ENCODE results near the gene RSPH1. TPM values are rescaled to one million over a fixed set of nuclear protein-coding genes. Genes with fewer than 3 reads are reported as not detected.

Gene RSPH1
- polyA plus RNA-seq, 5 donors: 4.4 to 28.3 (median 17.4) TPM

DNA sequence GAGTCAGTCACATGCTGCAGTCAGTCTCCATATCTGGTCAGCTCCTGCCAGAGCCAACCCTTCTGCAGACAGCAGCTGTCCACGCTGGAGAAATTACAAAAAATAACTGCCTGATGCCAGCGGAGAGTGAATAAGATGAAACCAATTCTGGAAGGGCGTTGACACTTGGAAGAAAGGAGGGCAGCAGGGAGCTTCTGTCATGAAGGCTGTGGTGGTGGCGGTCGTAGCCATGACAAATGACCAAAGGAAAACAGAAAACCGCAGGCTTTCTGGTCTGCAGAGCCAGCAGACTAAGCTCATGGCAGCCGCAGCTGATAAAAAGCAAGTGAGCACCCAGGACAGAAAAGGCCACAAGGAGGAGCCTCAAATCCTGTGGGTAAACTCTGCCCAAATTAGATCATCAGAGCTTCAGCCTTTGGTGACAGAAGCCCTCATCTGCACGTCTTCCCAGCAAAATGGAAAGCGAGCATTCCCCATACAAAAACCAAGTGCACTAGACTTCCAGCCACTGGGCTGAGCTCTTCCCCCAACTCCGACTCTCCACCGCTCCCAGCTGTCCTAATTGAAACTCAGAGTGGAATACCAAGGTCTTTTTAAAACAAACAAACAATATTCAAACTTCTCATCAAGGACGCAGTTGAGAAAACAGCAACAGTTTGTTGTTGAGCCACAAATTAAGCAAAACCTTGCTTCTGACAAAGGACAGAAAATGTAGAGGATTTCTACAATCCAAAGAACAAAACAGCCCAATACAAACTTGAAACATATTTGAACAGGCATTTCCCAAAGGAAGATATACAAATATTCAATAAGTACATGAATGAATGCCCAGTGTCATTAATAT is 28.7 kb downstream of the RSPH1 start:
- no peak for DNase-seq

DNA sequence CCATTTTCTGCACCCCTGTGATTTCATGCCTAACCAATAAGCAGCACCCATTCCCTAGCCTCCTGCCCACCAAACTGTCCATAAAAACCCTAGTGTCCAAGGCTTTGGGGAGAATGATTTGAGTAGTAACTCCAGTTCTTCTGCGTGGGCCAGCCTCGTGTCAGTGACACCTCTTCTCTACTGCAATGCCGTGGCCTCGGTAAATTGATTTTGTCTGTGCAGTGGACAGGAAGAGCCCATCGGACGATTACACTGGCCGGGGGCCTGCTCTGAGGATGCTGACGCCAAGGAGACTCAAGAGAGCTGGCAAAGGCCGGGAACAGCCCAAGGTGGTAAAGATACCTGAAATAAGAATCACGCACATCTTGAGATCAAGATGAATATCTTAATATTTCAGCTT is 29.3 kb downstream of the RSPH1 start:
- no peak for DNase-seq

DNA sequence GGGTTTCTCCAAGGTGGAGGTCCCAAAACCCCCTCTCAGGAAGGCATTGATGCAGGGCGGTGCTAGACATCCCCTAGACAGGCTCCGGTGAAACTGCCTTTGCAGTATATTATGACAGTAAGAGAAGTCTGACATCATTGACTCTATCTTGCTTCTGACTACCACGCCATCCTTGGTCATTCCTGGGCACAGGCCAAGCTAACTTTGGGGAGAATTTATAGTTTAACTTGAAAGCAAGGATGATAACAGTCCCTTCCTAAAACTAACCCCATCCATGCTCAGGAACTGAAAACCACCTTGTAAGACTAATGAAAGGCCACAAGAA is 30.3 kb downstream of the RSPH1 start:
- DNase-seq: no peak

DNA sequence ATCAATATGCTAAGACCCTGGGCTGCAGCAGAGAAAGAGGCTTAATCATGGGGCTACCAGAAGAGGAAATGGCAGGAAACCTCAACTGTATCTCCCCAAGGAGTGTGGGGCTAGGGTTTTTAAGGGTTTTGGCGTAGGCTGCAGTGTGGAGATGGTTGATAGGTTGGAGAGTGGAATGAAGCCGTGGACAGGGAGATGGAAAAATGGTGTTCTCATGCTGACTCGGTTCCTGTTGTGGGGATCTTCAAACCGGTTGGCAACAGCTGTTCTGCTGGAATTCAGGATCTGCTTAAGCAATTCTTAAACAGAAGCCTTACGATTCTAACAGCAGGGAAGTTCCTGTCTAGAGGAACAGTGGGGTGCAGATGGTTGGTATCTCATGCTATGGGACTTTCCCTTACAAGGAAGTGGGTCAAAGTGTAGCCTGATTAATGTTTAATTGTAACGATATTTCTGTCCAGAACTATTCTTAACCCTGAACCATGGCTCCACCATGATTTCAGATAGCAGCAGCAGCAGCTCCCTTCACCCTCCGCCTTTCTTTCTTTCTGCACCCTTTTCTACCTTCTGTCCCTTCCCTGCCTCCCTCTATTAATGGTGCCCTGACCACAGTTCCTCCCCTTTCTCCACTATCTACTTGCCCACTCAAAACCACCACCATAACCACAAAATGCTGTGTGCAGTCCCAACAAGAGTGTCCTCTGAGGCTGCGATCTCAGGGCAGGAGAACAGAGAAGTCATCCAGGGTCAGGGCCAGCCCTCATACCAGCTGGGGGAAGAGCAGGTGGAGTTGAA is 30.8 kb downstream of the RSPH1 start:
- DNase-seq: no peak

DNA sequence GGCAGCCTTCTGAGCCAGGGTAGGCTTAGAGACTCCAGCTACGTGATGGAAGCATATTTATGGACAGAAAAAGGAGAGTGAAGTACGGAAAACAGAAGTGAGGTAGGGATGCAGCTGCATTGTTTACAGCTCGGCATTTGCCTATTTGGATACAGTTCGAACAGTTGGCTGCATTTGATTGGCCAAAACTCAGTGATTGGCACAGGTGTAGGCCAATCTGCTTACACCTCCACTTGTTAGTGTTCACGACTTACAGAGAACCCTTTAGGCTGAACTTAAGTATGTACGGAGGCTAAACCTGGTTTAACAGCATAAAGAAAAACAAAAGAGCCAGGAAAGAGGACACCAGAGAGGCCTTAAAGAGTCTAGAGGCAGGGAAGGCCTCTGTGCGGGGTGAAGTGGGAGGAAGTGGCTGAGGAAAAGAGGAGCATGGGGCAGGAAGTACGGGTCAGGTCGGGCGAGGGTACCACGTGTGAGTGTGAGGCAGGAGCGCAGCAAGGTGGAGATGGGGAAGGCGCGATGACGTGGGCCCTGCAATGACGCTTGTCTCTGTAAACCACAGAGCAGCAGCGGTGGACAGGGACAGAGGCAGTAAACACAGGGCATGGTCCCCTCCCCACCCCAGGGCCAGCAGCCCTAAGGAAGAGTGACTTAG is 32.0 kb downstream of the RSPH1 start:
- no peak for DNase-seq

DNA sequence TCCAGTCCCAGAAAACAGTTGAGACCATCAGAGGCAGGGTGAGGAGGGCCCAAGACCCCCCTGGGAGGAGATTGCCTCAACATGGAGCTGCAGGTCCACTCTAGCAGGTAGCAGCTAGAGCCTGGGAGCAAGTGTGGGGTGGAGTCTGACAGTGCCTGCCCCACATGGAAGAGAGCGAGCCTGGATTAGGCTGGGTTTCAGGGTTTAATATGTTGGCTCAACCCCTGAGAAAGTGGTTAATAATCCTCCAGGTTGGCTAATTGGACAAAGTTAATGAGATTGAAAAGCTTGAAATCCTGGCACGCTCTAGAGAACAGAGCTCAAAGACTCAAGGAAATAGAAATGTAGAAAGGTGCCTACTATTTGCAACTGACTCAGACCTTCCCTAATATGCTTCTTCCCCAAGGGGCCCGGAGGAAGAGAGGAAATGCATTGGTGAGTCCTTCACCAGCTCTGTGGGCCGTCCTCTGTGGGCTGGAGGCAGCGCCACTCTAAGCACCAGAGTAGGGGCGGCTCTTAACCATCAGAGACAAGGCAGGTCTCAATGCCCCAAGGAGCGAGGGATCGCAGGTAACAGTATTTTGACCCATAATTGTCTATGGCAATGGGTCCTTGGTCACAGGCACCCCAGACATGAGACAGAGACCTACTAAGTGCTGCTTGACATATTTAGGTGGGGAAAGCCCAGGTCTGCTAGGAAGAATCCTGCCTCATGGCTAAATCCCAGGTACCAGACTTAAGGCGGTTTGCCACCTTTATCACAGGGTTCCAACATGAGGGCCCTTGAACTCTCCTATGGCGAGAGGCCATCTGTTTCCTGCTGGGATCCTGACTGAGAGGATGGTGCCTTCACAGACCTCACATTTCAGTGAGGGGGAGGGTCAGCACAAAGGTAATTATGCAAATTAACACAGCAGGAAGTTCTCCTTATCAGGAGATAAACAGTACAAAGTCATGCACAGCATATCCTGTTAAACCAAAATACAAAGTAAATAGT is 33.8 kb downstream of the RSPH1 start:
- no peak for DNase-seq

DNA sequence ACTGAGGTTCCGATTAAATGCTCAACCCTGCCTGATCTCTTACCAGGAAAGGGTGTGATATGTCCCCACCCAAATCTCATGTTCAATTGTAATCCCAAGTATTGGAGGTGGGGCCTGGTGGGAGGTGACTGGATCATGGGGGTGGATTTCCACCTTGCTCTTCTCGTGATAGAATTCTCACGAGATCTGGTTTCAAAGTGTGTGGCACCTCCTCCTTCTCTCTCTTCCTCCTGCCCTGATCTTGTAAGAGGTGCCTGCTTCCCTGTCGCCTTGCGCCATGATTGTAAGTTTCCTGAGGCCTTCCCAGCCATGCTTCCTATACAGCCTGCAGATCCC is 34.9 kb downstream of the RSPH1 start:
- no peak for DNase-seq

DNA sequence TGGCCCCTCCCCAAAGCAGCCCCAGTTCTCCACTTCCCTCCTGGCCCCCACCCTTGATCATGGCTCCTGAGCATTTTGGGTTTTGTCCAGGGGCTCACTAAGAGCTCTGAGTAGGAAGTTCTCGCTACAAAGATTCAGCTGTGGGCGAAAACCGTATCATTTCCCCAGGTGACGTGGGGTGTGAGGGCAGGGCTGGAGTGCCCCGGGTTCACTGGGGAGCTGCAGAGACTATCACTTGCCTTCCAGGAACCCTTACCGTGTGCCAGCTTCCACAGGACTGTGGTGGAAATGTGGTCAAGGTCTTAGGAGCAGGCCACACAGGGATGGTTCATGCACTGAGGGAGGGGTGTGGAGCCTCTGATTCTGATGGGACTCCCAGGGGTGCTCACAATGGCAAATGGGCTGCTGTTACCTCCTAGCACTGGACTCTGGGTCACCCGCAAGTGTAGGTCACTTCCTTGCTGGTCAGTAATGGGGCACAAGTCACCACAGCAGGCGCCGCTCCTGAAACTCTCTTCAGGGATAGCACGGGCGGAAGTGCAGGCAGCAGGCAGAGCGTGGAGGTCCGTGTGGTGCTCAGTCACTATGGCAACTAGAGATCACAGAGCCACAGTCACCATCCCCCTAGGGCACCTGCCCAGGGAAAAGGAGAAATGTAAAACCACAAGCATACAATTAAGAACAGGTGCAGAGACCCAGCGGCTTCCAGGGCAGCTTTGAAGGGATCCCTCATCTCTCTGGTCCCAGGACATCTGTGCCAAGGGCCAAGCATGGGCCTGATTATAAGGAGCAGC is 35.4 kb downstream of the RSPH1 start:
- DNase-seq: no peak

DNA sequence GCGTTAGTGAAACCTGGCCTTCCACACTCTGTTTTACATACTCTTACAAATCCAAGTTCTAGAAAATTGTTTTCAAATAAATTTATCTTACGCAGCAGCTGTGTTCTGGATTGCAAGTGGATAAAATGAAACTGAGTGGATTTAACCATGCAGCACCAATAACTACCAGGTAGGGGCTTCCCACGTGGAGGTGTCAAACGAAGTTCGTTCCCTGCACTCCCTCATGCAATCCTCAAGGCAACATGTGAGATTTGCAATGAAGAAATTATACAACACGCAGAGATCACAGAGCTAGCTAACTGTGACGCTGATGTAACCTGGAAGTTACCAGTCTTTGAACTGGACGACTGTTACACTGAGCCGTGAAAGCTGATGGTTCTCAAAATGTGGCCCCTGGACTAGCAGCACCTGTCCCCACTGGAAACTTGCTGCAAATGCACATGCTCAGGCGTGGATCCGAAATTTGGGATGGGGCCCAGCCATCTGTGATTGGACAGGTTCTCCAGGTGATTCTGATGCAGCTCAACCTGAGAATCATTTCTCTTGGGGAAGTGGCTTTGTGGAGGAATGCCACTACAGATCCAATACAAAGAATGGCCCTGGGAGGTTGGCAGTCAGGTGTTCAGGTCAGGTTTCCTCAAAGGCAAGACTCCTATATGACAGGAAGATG is 36.3 kb downstream of the RSPH1 start:
- no peak for DNase-seq

DNA sequence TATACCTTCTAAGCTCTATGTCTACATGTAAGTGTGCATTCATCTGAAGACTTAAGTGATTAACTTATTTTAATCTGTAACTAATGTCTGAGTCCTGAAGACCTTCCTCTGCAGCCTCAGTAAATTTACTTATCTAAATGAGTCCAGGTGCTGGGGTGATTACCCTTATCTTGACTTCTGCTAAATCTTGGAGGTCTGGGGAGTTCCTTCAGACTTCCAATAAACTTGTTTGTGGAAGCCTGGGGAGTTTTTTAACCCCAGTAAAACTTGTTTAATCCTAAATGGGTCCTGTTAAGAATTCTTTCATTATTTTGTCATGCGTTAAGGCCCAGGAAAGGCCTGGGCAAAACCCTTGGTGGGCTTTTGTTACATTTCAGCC is 37.0 kb downstream of the RSPH1 start:
- DNase-seq: no peak

DNA sequence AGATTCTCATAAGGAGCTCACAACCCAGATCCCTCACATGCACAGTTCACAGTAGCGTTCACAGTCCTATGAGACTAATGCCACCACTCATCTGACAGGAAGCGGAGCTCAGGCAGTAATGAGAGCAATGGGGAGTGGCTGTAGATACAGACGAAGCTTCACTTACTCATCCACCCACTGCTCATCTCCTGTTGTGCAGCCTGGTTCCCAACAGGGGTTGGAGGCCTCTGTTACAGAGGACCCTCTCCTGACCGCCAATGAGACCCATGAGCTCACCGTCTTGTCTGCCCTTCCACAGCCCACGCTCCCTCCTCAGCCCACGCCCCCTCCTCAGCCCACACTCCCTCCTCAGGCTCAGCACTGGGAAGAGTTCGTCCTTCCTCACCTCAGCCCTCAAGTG is 39.6 kb downstream of the RSPH1 start:
- DNase-seq: no peak

DNA sequence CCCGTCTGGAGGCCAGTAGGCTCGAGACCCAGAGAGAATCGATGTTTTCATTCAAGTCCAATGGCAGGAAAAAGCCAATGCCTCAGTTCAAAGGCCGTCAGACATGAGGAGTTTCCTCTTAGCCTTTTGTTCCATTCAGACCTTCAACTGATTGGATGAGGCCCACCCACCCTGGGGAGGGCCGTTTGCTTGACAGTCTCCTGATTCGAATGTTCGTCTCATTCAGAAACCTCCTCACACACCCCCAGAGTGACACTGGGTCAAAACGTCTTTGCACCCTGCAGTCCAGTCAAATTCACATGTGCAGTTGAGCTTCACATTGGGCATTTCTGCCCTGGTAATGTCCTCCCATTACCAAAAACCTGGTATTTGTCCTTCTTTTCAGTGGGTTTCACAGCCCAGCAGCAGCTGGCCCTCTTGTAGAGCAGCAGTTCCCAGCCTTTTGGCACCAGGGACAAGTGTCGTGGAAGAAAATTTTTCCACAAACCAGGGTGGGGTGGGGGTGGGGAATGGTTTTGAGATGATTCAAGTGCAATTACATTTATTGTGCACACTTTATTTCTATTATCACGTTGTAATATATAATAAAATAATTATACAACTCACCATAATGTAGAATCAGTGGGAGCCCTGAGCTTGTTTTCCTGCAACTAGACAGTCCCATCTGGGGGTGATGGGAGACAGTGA is 40.1 kb downstream of the RSPH1 start:
- no peak for DNase-seq

DNA sequence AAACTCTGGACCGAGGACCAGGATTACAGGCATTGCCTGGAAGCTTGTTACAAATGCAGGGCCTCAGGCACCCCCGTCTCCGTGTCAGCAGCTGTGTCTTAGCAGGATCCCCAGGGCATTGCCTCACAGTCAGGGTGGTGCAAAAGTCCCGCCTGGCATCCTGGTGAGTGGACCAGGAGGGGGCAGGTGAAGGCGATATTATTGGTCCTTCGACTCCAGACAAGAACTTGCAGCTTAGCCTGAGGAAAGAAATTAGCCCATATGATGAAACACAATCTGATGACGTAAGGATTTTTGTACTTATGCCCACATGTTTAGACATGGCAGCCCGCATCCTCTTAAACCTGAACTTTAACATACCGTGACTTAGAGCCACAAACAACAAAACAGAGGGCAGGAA is 40.8 kb downstream of the RSPH1 start:
- DNase-seq: no peak

DNA sequence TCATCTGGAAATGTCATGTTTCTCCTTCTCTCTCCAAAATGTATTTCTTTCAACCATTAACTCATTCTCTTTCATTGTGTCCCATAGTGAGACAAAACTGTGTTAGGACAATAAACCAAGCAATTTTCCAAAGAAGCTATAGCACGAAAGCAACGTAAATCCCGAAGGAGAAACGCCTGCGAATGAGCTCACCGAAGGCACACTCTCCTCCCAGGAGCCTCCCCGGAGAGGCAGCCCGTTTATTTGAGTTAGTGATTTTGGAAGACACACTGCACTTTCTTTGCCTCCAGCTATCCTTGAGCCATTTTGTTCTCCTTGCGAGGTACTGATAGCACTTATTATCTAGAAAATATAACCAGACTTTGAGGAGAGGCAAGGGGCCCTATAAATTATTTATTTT is 41.2 kb downstream of the RSPH1 start:
- no peak for DNase-seq

DNA sequence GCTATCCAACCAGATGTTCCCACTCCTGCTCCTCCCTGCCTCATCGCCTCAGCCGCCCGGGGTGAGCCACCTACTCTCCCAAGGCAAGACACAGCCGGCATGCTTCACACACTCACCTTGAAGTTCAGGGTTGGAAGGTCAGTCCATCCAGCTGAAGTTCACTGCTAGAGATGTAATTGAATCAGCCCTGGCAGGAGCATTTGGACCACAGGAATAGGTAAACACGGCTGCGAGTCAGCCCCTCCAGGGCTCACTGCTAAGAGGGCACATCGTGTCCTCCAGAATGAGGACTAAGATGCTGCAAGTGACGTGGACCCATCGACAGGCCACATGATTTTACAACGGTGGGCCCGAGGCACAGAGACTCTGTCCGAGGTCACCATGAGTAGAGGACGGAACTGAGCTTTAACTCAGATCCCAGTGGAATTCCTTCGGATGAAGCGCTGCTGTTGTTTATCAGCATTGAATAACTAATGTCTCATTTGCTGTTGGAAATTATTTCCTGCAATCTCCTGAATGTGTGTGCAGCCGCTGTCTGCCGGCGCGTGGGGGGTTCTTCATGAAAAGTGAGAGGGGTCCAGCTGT is 41.9 kb downstream of the RSPH1 start:
- no peak for DNase-seq

DNA sequence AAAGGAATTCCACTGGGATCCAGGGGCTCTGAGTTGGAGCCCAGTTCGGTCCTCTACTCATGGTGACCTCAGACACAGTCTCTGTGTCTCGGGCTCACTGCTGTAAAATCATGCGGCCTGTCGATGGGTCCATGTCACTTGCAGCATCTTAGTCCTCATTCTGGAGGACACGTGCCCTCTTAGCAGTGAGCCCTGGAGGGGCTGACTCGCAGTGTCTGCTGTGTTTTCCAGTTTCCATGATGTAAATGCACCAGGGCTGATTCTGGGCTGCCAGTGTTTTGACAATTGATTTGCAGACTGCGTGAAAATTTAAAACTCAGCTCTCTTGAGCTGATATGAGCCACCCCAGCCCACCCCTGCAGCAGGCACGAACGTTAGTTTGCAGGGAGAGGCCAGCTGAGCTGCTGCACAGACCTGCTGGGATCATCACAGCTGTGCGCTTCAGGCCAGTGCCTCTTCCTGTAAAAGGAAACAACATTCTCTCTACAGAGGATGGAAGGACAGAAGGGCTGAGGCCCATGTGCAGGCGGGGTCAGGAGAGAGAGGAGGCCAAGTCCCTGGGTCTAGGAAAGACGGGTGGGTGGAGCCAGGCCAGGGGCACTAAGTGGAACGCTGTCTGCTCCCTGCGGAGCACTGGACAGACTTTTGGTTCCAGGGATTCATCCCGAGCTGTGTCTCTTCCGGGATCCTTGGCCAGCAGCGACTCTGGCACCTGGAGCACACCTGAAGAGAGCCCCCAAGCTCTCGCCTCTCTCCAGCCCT is 42.6 kb downstream of the RSPH1 start:
- DNase-seq: no peak

DNA sequence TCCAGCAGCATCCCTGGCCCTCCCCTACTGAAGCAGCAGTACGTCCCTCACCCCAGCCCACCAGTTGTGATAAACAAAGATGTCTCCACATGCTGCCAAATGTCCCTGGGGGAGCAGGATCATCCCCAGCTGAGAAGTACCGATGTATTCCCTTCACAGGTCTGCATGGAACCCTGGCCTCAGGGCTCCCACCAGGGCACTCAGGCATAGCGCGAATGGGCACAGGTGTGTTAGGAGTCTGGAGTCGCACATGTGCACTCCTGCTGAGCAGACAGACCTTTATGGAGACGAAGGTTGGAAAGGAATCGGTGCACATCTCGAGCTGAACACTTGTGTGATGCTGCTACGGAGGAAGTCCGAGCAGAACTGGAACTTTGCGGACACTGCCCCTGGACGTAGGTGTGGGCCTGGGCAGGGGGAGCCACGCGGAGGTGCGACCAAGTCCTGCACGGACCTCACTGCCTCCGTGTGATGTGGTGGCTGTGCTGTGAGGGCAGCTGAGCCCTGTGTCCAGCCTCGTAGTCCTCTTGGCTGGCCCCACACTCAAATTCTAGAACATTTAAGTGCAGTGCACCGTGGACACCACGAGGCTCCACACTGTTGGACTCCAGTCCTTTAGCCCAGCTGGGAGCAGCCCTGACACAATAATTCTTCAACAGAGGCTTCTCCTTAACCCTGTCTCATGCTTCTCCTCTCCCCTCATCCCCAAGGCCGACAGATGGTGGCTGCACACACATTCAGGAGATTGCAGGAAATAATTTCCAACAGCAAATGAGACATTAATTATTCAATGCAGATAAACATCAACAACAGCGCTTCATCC is 43.4 kb downstream of the RSPH1 start:
- no peak for DNase-seq

DNA sequence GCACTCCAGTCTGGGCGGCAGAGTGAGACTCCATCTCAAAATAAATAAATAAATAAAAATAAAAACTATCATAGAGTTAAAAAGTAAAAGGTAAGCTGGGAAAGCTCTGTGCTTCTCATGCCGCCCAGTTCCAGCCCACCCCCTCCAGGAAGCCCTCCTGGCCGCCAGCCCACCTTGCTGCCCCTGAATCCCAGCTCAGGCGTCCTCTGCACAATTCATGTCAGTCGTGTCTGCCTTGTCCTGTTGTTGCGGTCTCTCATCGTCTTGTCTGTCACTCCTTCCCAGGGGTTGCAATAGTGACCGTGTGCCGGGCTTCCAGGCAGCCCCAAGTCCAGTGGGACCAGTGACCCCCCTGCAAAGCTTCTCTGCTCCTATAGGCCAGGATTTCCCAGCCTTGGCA is 44.1 kb downstream of the RSPH1 start:
- no peak for DNase-seq
